Hippocampal formation (tissue), 2 donors: ENCODE measurements around the gene EIF2AK2.

Source experiments
- DNase-seq, 2 donors: peaks; one replicate each; lab custom pipeline; 2025; lab: John Stamatoyannopoulos, UW

Gene EIF2AK2

DNA sequence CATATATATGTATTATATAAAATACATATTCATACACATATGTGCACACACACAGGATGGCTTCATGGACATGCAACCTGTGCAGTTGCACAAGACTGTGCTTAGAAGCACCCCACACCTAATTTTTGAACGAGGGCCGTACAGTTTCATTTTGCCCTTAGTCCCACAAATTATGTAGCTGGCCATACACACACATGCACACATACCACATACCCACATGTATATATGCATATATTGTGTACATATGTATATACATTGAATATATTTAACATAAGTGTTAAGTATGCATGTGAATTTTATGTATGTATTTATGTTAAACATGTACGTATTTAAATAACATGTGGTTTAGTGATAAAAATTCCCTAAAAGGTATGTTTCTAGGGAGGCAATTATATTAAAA is 54.2 kb downstream of the EIF2AK2 start:
- no peak for DNase-seq

DNA sequence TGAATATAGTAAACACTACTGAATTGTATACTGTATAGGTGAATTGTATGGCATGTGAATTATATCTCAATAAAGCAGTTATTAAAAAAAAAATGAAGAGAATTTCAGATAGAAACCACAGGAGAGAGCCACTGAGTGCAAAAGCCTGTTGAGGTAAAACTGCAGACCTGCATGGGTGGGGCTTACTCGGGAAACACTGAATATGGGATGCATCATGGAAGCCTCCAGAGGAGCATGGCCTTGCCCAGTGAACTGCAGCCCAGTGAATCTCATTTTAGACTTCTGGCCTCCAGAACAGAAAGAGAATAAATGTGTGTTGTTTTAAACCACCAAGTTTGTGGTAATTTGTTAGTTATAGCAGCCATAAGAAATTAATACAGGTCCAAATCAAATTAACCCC is 56.7 kb downstream of the EIF2AK2 start:
- no peak for DNase-seq

DNA sequence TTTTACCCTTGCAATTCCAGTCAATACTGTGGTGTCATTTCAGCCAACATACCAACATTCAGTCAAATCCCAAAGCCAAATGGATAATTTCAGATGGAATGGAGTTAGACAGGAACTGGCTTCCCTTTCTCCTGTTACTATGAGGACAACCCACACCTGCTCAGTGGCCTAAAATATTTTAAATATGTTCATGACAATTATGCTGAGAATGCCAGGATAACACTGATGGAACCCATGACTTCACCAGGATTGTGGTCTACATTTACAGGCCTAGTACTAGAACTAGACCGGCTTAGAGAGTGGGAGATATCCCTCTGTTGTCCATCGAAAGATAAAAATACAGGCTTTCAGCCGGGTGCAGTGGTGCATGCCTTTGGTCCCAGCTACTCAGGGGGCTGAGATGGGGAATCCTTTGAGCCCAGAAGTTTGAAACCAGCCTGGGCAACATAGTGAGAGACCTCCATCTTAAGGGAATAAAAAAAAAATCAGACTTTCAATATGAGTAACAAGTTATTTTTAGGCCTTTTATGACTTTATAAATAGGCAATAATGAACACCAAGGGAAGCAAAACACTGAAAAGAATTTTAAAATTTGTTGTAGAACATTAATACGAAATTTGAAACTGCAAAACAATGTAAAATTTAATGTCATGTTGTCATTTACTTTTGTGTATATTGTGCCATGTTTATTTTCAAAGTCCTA is 58.2 kb downstream of the EIF2AK2 start:
- DNase-seq, result no peak

DNA sequence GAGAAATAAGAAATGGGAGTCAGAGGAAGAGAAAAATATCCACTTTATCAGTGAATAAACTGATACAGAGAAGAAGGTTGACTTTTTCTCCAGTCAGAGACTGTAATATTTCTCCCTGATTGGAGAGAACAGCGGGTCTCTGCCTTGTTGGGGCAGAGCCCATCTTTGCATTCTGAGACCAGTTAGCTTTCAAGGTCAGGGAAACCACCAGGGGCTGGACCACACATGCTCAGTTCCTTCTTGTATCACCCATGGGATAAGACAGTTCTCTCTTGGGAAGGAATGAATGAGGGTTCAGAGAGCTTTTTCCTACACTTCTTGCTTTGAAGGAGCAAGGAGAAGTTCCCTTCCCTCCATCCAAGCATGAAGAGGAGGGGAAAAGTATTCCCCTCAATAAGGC is 60.2 kb downstream of the EIF2AK2 start:
- no peak for DNase-seq

DNA sequence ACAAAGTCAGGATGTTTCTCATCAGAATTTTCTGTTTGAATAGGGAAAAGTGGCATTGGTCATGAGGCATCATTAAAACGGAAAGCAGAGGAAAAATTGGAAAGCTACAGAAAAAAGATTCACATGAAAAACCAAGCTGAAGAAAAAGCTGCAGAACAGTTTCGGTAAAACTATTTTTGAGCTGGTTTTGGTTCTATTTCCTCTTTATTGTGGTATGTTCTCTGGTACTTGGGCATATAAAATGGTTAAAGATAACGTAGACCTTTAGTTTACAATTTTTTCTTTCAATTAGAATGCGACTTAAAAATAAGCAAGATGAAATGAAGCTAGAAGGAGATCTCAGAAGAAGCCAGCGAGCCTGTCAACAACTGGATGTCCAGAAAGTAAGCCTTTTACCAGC is 64.9 kb downstream of the EIF2AK2 start:
- no peak for DNase-seq

DNA sequence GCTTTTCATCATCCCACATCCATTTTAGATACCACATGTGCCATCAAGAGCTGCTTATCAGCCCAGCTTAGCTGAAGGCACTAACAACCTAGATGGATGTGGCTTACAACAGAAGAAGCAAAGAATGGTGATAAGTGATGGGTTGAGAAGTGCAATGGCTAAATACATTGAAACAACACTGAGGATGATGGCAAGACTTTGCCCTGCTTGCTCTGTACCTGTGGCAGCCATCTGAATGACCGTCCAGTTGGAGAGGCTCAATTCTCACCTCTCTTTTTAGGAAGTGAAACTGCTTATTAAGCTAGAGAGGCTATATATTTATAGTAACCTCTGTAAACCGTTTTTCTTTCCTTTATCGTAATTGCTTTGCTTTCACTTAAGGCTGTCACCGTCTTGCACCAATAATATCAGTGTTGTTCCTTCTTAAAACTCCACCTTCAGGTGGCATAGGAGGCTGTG is 66.7 kb downstream of the EIF2AK2 start:
- no peak for DNase-seq

DNA sequence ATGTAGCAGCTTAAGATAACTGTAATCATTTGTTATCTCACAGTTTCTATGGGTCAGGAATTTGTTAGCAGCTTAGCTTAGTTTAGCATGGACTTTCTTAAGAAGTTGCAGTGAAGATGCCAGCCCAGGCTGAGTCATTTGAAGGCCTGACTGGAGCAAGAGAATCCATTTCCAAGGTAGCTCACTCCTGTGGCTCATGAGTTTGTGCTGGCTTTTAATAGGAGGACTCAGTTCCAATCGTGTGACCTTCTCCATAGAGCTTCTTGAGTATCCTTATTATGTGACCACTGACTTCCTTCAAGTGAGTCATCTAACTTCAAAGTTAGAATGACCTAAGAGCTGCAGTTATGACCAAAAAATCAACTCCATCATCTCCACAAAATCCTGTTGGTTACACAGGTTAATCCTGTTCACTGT is 71.0 kb downstream of the EIF2AK2 start:
- DNase-seq, result no peak

DNA sequence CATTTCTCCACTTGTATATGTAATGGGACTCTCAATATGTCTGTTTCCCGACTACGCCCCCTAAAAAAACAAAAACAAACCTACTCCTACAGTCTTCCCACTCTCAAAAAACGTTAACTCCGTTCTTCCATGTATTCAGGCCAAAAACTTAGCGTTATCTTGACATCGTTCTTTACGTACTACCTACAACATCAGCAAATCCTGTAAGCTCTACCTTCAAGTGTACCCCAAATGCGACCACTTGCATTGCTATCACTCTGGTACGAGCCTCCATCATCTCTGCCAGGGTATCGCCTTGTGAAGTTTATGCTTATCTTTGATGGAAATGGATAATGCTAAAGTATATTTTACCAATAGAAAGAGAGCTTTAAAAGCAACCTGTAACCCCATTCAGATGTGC is 72.0 kb downstream of the EIF2AK2 start:
- no peak for DNase-seq

DNA sequence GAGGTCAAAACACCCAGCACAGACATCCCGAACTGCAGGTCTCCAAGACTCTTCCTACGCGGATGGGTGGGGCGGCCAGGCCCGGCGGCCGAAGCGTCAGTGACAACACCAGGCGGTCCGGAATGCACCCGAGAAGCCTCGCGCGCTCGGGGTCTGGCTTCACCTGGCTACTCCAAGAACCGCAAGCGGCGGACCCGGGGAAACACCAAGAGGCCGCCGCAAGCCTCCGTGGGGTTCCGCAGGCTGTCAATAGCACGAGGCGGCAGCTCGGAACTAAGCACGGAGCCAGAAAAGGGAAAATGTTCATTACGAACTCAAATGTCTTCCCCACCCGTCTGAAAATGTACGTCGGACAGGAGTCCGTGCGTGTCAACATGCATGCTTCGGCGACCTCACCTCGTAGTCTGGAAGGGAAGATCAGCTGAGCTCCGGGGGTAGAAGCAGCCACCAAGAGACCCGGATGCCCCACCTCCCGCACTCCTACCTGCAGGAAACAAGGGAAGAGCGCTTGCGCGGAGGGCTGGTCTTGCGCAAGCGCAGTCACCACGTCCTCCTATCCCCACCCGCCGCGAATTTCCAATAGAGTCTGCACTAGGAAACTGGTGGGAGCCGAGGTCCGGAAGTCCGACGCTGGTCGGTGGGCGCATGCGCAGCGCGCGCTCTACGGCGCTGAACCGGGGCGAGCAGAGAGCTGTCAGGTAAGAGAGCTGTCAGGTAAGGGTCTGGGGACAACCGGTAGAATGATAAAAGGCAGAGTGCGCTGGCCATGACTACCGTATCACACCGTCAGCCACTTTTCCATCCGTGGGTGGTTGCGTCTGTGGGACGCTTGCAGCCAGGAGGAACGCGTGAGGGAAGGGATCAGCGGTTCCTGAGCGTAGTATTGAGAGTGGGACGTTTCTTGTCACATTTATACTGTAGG is 72.6 kb downstream of the EIF2AK2 start, which contains the start of the genes GPATCH11 and HEATR5B:
GPATCH11 (plus strand) TSS at position 646 of the 922 bp plus-strand sequence. CDS start 3,864 bp downstream, outside the sequence.
HEATR5B (minus strand) TSS at position 500 of the 922 bp plus-strand sequence. CDS start 958 bp downstream, outside the sequence.
- peak; percentile 92 to 97 for DNase-seq

DNA sequence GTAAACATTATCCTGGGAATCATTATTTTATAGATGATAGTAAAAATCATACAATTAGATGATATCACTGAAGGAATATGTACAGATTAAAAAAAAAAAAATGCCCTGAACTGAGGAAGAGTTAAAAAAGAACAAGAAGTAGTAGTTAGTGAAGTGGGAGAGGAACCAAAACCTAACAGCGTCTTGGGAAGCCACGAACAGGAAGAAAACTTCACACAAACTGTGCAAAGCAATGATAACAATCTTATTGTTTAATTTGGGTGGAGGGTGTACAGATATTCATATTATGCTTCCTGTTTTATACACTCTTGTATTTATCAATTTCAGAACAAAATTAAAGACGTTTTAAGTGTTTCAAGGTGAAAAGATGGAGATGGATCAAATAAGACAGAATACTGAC is 76.1 kb downstream of the EIF2AK2 start:
- no peak for DNase-seq

DNA sequence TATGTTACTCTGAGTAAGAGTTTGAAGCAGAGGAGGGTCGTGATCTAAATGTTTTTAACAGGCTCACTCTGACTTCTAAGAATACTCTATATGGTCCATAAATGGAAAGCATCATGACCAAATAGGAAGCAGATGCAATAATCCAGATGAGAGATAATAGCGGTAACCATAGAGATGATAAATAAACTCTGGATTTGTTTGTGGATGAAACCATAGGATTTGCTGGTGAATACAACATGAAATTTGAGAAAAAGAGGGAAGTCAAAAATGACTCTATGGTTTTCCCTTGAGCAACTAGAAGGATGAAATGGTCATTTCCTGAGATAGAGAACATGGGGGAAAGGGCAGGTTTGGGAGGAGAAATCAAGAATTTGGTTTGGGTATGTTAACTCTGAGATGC is 76.5 kb downstream of the EIF2AK2 start:
- DNase-seq, result no peak

DNA sequence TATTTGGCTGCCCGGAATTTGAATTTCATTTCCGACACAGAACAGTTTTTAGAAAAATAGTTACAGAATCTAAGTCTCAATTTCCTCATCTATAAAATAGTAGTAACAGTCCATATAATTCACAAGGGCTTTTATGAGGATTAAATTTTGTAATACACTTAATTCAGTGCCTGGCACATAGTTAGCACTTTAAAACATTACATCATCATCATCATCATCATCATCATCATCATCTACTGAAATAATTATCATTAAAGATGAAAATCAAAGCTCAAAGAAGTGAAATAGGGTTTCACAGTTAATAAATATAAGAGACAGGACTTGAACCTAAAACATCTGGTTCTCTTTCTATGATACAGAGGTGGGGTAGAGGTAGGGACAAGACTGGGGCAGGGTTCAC is 85.8 kb downstream of the EIF2AK2 start:
- DNase-seq, result no peak

DNA sequence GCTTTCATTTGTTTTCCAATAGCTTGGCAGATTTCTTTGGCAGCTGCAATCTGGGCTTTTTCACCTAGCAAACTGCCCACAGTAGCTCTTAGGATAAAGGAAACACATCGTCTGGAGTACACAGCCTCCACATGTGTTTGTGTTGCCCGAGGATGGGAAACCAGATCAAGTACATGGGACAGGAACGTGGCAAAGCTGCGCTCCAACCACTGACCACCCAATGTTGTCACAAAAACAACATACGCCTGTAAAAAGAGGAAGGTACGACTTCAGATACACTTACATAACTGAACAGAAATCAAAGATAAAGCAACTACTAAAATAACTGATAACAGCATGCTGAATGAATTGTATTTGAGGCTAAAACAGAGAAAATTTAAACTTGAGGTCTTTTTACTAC is 88.1 kb downstream of the EIF2AK2 start:
- DNase-seq, result no peak

DNA sequence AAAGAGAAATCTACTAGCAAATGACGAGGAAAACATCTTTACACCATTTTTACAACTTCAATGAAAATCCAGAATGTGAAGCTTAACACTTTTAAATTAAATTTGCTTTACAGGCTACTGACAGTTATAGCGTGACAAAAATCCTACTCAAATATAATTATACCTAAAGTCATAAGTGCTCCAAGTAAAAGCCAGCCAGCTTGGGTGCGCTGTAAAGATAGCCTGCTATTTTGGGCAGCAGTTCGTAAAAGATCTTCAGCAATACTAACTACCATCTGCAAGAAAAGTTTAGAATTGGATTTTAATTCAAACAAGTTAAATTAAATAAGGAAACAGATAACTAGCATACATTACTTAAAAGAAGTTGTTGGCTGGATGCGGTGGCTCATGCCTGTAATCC is 95.0 kb downstream of the EIF2AK2 start:
- DNase-seq, result no peak

DNA sequence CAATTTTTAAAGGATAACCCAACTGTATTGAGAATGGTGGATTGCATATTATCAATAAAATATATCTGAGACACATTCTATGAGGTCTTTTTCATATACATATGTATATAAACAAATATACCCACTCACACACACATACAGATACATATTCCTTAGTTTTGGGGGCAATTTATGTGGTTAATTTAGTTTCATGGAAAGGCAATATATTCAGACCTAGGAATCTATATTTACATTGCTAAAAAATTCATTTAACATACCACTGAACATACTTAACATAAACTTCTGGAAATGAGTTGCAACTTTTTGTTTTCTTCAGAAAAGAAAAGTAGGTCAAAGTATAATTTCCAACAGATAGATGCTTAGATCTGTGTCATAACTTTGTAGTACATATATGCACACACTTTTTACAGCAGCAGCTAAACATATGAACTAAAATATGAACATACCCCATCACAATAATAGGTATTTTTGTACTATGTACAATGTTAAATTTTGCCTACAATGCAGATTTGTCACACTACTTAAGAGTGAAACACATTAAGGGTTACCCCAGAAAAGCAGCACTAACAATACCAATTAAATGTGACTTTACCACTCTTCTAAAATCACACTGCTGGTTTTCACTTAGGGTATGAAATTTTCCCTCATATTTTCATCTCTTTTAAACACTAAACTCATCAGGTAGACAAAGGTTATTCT is 95.6 kb downstream of the EIF2AK2 start:
- no peak for DNase-seq

DNA sequence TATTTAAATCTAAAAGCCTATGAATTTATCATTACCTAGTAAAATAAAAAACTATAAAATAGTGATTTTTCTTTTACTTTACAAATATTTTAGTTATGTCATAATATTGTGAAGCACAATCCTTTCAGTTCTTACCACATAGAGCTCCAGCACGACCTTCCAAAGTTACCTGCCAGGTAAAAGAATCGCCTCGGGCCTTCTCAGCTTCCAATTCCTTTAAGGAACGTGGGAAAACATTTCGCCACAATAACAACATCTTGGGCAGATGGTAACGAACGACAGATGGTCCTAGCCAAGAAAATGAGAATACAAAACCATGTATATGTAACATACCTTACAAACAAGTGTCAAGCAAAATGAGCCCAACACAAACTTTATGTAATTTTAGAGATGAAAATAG is 96.3 kb downstream of the EIF2AK2 start:
- no peak for DNase-seq

DNA sequence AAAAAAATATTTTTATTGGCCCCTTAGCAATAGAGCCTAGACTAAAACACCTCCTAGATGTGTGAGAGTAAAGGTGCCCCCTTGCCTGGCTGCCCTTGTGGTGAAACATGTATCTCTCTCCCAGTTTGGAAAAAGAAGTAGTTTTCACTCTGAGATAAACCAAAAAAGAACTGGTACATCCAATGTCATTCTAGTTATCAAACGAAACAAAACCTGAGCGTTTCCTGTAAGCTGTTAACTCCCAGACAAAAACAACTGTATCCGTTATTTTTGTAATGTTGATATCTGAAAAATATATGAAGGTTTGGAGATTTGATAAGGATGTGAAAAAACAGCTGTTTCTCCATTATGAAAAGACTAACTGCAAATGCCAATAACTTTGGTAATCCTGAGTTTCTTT is 96.9 kb downstream of the EIF2AK2 start:
- no peak for DNase-seq

DNA sequence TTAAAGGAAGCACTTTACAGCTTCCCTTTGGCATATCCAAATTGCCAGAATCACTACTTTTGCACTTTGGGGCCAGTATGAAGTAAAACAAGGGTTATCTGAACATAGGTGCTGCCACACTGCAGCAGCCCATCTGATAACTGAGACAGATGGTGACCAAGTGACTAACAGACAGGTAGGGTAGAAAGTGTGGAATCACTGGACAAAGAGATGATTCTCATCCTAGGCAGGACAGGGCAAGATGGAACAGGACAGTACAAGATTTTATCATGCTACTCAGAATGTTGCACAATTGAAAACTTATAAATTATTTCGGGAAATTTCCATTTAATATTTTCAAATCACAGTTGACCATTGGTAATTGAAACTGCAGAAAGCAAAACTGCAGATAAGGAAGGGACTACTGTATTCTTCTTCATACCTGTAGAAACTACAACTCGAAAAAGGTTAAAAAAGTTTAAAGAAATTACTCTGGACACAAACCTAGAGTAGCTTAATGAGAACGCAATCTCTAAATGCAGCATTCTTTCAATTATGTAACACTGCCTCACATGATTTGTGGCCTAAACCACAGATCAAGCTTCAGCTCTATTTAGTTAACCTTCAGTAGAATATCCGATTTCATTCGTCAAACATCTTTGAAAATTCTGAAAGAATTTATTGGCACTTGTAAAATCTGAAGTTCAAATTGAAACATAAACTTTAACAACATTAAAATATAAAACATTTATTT is 104.0 kb downstream of the EIF2AK2 start:
- DNase-seq, result no peak
